IMR-90 (cell line): Measurements from ENCODE around the gene ERVFRD-1. TPM values are rescaled to one million over a fixed set of nuclear protein-coding genes. Genes with fewer than 3 reads are reported as not detected.

Source experiments
- ATAC-seq: fragments of 200-7000 bp; cut with Tn5 transposase; 2 replicates; pipeline ENCODE4 v1.9.1; 2020; ENCODE audit warnings: low read depth, mild to moderate bottlenecking, moderate library complexity
- BruUV-seq: library from RNA; stranded (reverse); fragments of 400-500 nt; replicated peaks from 2 replicates; lab custom pipeline; 2021; lab: Mats Ljungman, UMichigan
- CTCF ChIA-PET: fragments of 300-600 bp; formaldehyde crosslinking; extraction: SDS; loops from one replicate; lab custom pipeline; 2021; ENCODE audit warnings: antibody characterized with exemption; lab: Yijun Ruan, JAX
- POLR2A ChIA-PET: fragments of 300-600 bp; sonication (Branson Sonifier 250); formaldehyde crosslinking; loops from one replicate; lab custom pipeline; 2022; ENCODE audit warnings: antibody characterized with exemption; ENCODE audit not compliant: unreplicated experiment; lab: Charles Lee
- DNase-seq: peaks from one replicate; pipeline ENCODE4 v3.0.0; 2013
- H2AFZ ChIP-seq: replicated peaks from 2 replicates; pipeline ENCODE3; 2013; ENCODE audit warnings: low read length, mild to moderate bottlenecking; ENCODE audit not compliant: poor library complexity
- H2AK5ac ChIP-seq: 2 replicates; pipeline ENCODE4 v1.6.1; 2013; ENCODE audit warnings: low read depth, low read length, inconsistent platforms
- H2AK9ac ChIP-seq: replicated peaks from 2 replicates; pipeline ENCODE3; 2013; ENCODE audit warnings: mild to moderate bottlenecking, low read depth, low read length, moderate library complexity; ENCODE audit not compliant: poor library complexity
- H2BK120ac ChIP-seq: 2 replicates; pipeline ENCODE4 v1.6.1; 2013; ENCODE audit warnings: low read depth, low read length, inconsistent platforms
- H2BK15ac ChIP-seq: 3 replicates; pipeline ENCODE4 v1.6.1; 2013; ENCODE audit warnings: low read depth, low read length, inconsistent platforms
- H2BK20ac ChIP-seq: 2 replicates; pipeline ENCODE4 v1.6.1; 2013; ENCODE audit warnings: low read depth, mild to moderate bottlenecking, inconsistent platforms, low read length, moderate library complexity
- H2BK5ac ChIP-seq: 2 replicates; pipeline ENCODE4 v1.6.1; 2013; ENCODE audit warnings: mild to moderate bottlenecking, low read depth, low read length, inconsistent platforms; ENCODE audit not compliant: poor library complexity, severe bottlenecking
- H3K14ac ChIP-seq: replicated peaks from 2 replicates; pipeline ENCODE4 v1.6.1; 2013; ENCODE audit warnings: low read depth, low read length, inconsistent platforms
- H3K18ac ChIP-seq: 2 replicates; pipeline ENCODE4 v1.6.1; 2013; ENCODE audit warnings: low read depth, low read length, control low read depth
- H3K23ac ChIP-seq: 2 replicates; pipeline ENCODE4 v1.6.1; 2013; ENCODE audit warnings: low read depth, low read length, inconsistent platforms
- H3K27ac ChIP-seq: 2 replicates; pipeline ENCODE4 v1.5.1; 2013; ENCODE audit warnings: mild to moderate bottlenecking, control low read depth, low read length; ENCODE audit not compliant: insufficient read depth
- H3K27me3 ChIP-seq: 2 replicates; pipeline ENCODE4 v1.6.1; 2013; ENCODE audit warnings: low read length; ENCODE audit not compliant: control insufficient read depth, insufficient read depth
- H3K36me3 ChIP-seq: 2 replicates; pipeline ENCODE4 v1.6.1; 2013; ENCODE audit warnings: low read length, mixed read lengths; ENCODE audit not compliant: control insufficient read depth, insufficient read depth
- H3K4ac ChIP-seq: 2 replicates; pipeline ENCODE4 v1.6.1; 2013; ENCODE audit warnings: low read depth, low read length, inconsistent platforms
- H3K4me1 ChIP-seq: 2 replicates; pipeline ENCODE4 v1.6.1; 2013; ENCODE audit warnings: low read length, mixed read lengths; ENCODE audit not compliant: control insufficient read depth, insufficient read depth
- H3K4me2 ChIP-seq: 2 replicates; pipeline ENCODE4 v1.6.1; 2013; ENCODE audit warnings: low read depth, mild to moderate bottlenecking, control low read depth, low read length, moderate library complexity
- H3K4me3 ChIP-seq: 2 replicates; pipeline ENCODE4 v1.5.1; 2013; ENCODE audit warnings: low read depth, mild to moderate bottlenecking, control low read depth, low read length, moderate library complexity; ENCODE audit not compliant: insufficient read depth
- H3K56ac ChIP-seq: 2 replicates; pipeline ENCODE4 v1.6.1; 2013; ENCODE audit warnings: low read length, inconsistent platforms; ENCODE audit not compliant: insufficient read depth; ENCODE audit errors: extremely low read depth
- H3K79me1 ChIP-seq, 2 experiments: 2 replicates each; pipeline ENCODE4 v1.6.1; 2013; ENCODE audit warnings: low read length in 2 of 2, inconsistent platforms in 1 of 2, low read depth in 1 of 2
- H3K9ac ChIP-seq: 2 replicates; pipeline ENCODE4 v1.6.1; 2013; ENCODE audit warnings: low read depth, low read length, control low read depth
- H3K9me1 ChIP-seq: 2 replicates; pipeline ENCODE4 v1.6.1; 2013; ENCODE audit warnings: low read length, inconsistent platforms; ENCODE audit not compliant: insufficient read depth
- H3K9me3 ChIP-seq: 2 replicates; pipeline ENCODE4 v1.6.1; 2013; ENCODE audit warnings: low read length; ENCODE audit not compliant: control insufficient read depth, insufficient read depth
- H4K20me1 ChIP-seq: 2 replicates; pipeline ENCODE4 v1.6.1; 2013; ENCODE audit warnings: low read length, inconsistent platforms; ENCODE audit not compliant: insufficient read depth
- H4K5ac ChIP-seq: 2 replicates; pipeline ENCODE4 v1.6.1; 2013; ENCODE audit warnings: mild to moderate bottlenecking, low read depth, low read length, control low read depth
- H4K8ac ChIP-seq, 2 experiments: 2 replicates each; pipeline ENCODE4 v1.6.1; 2013; ENCODE audit warnings: low read depth in 2 of 2, low read length in 2 of 2, control low read depth in 1 of 2, inconsistent platforms in 1 of 2
- H4K91ac ChIP-seq: 2 replicates; pipeline ENCODE4 v1.6.1; 2013; ENCODE audit warnings: low read depth, low read length, inconsistent platforms; ENCODE audit not compliant: insufficient read depth
- CHD1 ChIP-seq: IDR thresholded peaks from 2 replicates; pipeline ENCODE4 v1.6.1; 2012; ENCODE audit warnings: low read depth, low read length, improper control_type of control experiment
- SMC3 ChIP-seq: fragments of 150-350 bp; IDR thresholded peaks from 2 replicates; pipeline ENCODE4 v1.6.1; 2016; ENCODE audit warnings: low read depth, mild to moderate bottlenecking, antibody characterized with exemption, low read length, moderate library complexity
- WGBS, 2 experiments: methylation state at CpG; one replicate each; pipeline versions ENCODE4 v1.1.5 to v1.1.7; 2013; ENCODE audit warnings: missing lambda C conversion rate in 2 of 2; ENCODE audit not compliant: insufficient read length in 1 of 2; ENCODE audit errors: extremely low coverage in 2 of 2; 5-methylcytosine and 5-hydroxymethylcytosine counted together
- dilution Hi-C: fragments of 300-500 bp; cut with HindIII; formaldehyde crosslinking; loops from one replicate; pipeline ENCODE4 v1.14.3; 2018; ENCODE audit warnings: low sequenced_read_pairs; ENCODE audit not compliant: unreplicated experiment
- in situ Hi-C: fragments of 300-500 bp; cut with MboI; formaldehyde crosslinking; loops from 3 replicates; pipeline ENCODE4 v1.14.3; 2019; ENCODE audit warnings: low sequenced_read_pairs, inconsistent platforms, mixed read lengths
- intact Hi-C: fragments of 100-400 bp; cut with micrococcal nuclease; formaldehyde crosslinking; loops from 2 replicates; pipeline ENCODE4 v1.10.0; 2022
- polyA plus RNA-seq, 3 experiments: library from polyadenylated mRNA; depleted of rRNA; stranded (reverse); fragments of >200 nt; gene quantifications; 2 replicates each; pipeline ENCODE4 v1.2.3, GENCODE V29; 2012; ENCODE audit warnings: low replicate concordance in 1 of 3
- total RNA-seq: library from RNA; depleted of rRNA; stranded (reverse); fragments of >200 nt; gene quantifications from 2 replicates; pipeline ENCODE4 v1.2.3, GENCODE V29; 2012

The ERVFRD-1 gene
- total and polyA plus RNA-seq, 2 of the 4 experiments (the other 2 are of a cell fraction), result not detected

- Histone ChIP-seq H3K4me3 (no peak overlapping the region), H3K9me1 (0 out of 2 replicates have a peak, but pooled peaks cover 7% of the 10 kb centered on the region), H2BK20ac (no peak overlapping the region), H3K79me1 (peaks cover 30 to 64% of the 10 kb centered on the region in 2 experiments), H2AK5ac (no peak overlapping the region), H3K4ac (no peak overlapping the region), H4K91ac (no peak overlapping the region), H4K8ac (no peak overlapping the region), H2BK5ac (no peak overlapping the region), H2AK9ac (no peak overlapping the region), H3K9ac (no peak overlapping the region), H2BK15ac (no peak overlapping the region), H3K4me2 (no peak overlapping the region), H3K4me1 (no peaks in the 10 kb centered on the region), H3K36me3 (peaks cover 7% of the 10 kb centered on the region), H3K27me3 (no peaks in the 10 kb centered on the region), H4K20me1 (peaks cover 17% of the 10 kb centered on the region; the same call in 1 of the 2 replicates), H2BK120ac (no peak overlapping the region), H4K5ac (no peak overlapping the region), H3K18ac (no peak overlapping the region), H3K56ac (no peak overlapping the region), H3K23ac (no peak overlapping the region), H3K14ac (no peak overlapping the region), H2AFZ (no peak overlapping the region), H3K9me3 (no peaks in the 10 kb centered on the region), H3K27ac (no peak overlapping the region)
- TF ChIP-seq SMC3, result no peak
- no peak for TF ChIP-seq CHD1
- WGBS, 2 experiments, result no CpG with 5 or more reads among the region's 6 CpGs
- dilution Hi-C loops (no loop called here), intact Hi-C loops (no loop called here), in situ Hi-C loops (no loop called here)
- ATAC-seq, result no peak
- ChIA-PET POLR2A (no interaction called here), CTCF (no interaction called here)
- no peak for DNase-seq
- no TSS peak for BruUV-seq
Measured at GRCh38 chr6:11132194-11132888, 20.8 kb upstream of the ERVFRD-1 start.
